ENCODE results near the gene BPIFA1. TPM values are rescaled to one million over a fixed set of nuclear protein-coding genes. Genes with fewer than 3 reads are reported as not detected.

The BPIFA1 gene
- total and polyA plus RNA-seq, 9 of the 15 experiments (the other 6 are each of a cell fraction or from before 2014, with no cell fraction given): not detected

DNA sequence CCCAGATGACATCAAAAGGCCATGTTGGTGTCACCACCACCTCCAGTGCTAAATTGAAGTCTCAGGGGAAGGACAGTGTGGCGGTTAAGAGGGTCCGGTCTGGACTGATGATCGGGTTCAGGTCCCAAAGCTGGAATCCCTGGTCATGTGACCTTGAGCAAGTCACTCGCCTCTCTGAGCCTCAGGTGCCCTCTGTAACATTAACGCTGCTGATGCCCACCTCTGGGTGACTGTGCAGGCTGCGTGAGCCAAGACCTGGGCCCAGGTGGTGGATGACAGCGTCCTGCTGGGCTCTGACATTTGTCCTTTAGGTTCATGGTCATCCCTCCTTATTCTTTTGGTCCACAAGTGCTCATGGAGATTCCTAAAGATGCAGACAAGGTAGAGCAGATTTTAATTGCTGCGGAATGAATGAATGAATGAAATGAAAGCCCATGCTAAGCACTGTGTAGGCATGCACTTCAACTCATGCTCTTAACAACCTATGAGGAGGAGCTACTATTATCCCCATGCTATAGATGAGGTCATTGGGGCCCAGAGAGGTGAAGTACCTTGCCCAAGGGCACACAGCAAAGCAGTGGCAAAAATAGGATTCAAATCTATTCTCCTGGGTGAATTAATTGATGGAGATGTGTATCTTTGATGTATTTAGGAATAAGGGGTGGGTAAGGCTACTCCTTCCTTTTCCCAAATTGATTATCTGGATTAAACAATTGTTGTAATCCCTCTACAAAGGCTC lies 46.6 kb downstream of the BPIFA1 start (continued):
- TF ChIP-seq, protein P1, sequence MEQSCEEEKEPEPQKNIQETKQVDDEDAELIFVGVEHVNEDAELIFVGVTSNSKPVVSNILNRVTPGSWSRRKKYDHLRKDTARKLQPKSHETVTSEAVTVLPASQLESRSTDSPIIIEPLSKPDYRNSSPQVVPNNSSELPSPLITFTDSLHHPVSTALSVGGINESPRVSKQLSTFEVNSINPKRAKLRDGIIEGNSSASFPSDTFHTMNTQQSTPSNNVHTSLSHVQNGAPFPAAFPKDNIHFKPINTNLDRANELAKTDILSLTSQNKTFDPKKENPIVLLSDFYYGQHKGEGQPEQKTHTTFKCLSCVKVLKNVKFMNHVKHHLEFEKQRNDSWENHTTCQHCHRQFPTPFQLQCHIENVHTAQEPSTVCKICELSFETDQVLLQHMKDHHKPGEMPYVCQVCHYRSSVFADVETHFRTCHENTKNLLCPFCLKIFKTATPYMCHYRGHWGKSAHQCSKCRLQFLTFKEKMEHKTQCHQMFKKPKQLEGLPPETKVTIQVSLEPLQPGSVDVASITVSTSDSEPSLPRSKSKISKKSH (CRISPR knock-in tag; IDR thresholded peaks at IDR 0.05): no peak
- TF ChIP-seq, protein P2, sequence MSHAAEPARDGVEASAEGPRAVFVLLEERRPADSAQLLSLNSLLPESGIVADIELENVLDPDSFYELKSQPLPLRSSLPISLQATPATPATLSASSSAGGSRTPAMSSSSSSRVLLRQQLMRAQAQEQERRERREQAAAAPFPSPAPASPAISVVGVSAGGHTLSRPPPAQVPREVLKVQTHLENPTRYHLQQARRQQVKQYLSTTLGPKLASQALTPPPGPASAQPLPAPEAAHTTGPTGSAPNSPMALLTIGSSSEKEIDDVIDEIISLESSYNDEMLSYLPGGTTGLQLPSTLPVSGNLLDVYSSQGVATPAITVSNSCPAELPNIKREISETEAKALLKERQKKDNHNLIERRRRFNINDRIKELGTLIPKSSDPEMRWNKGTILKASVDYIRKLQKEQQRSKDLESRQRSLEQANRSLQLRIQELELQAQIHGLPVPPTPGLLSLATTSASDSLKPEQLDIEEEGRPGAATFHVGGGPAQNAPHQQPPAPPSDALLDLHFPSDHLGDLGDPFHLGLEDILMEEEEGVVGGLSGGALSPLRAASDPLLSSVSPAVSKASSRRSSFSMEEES (CRISPR knock-in tag; IDR thresholded peaks at IDR 0.05): peak; percentile 57; the same call in 1 of the 2 replicates
- TF ChIP-seq, protein P3, sequence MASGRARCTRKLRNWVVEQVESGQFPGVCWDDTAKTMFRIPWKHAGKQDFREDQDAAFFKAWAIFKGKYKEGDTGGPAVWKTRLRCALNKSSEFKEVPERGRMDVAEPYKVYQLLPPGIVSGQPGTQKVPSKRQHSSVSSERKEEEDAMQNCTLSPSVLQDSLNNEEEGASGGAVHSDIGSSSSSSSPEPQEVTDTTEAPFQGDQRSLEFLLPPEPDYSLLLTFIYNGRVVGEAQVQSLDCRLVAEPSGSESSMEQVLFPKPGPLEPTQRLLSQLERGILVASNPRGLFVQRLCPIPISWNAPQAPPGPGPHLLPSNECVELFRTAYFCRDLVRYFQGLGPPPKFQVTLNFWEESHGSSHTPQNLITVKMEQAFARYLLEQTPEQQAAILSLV (tag; IDR thresholded peaks at IDR 0.05): no peak
- TF ChIP-seq TAF7 (tag; IDR thresholded peaks at IDR 0.05) (no peak), ZSCAN29 (IDR thresholded peaks at IDR 0.05) (no peak)

Measured in K562 (cell line).